ACHN (cell line): Measurements from ENCODE around the gene ZBTB9.
"Not testable (repeated sequence)": the region's sequence is repeated elsewhere in the genome, so short reads cannot be mapped to it uniquely, and the experiment has no call there.

Experiments
- DNase-seq: peaks from one replicate; pipeline ENCODE4 v3.0.0-alpha.2; 2015
- in situ Hi-C: cut with HindIII; loops from 2 replicates; pipeline ENCODE4 v1.10.0; 2017; ENCODE audit warnings: low sequenced_read_pairs, low pct_ligation_motif_present, low pct_unique_long_range_greater_than_20kb

Gene ZBTB9

GRCh38 chr6:33451606-33452005 lies 2.8 kb upstream of the ZBTB9 start:
- in situ Hi-C loops = no loop called here

GRCh38 chr6:33452496-33452895 lies 1.9 kb upstream of the ZBTB9 start:
- no peak for DNase-seq
- in situ Hi-C loops = no loop called here

More at GRCh38 chr6:33451606-33452005, 2.8 kb upstream of the ZBTB9 start:
- no peak for DNase-seq

- in situ Hi-C loops = no loop called here
- DNase-seq = no peak
Measured at GRCh38 chr6:33453393-33454008, 875 bp upstream of the ZBTB9 start.

GRCh38 chr6:33455051-33455450 lies 675 bp downstream of the ZBTB9 start:
- in situ Hi-C loops = no loop called here
- DNase-seq = no peak

- DNase-seq = no peak
- in situ Hi-C loops = no loop called here
Measured at GRCh38 chr6:33456156-33456555, 1.8 kb downstream of the ZBTB9 start.

- in situ Hi-C loops = no loop called here
Measured at GRCh38 chr6:33458676-33459075, 4.3 kb downstream of the ZBTB9 start.

GRCh38 chr6:33459226-33459625 lies 4.8 kb downstream of the ZBTB9 start:
- in situ Hi-C loops = no loop called here
- no peak for DNase-seq

More at GRCh38 chr6:33458676-33459075, 4.3 kb downstream of the ZBTB9 start:
- no peak for DNase-seq

- in situ Hi-C loops = no loop called here
- no peak for DNase-seq
Measured at GRCh38 chr6:33466075-33466735, 11.8 kb downstream of the ZBTB9 start.

- no peak for DNase-seq
- in situ Hi-C loops = no loop called here
Measured at GRCh38 chr6:33467091-33467490, 12.7 kb downstream of the ZBTB9 start.

- DNase-seq = no peak
- in situ Hi-C loops = no loop called here
Measured at GRCh38 chr6:33469661-33470060, 15.3 kb downstream of the ZBTB9 start.

GRCh38 chr6:33477864-33478263 lies 23.5 kb downstream of the ZBTB9 start:
- no peak for DNase-seq
- in situ Hi-C loops = no loop called here

- DNase-seq = no peak
- in situ Hi-C loops = no loop called here
Measured at GRCh38 chr6:33481192-33481591, 26.8 kb downstream of the ZBTB9 start.

- in situ Hi-C loops, DNase-seq: not testable (repeated sequence)
Measured at GRCh38 chr6:33482620-33483019, 28.2 kb downstream of the ZBTB9 start.

GRCh38 chr6:33483678-33484077 lies 29.3 kb downstream of the ZBTB9 start:
- in situ Hi-C loops = no loop called here
- DNase-seq = no peak

GRCh38 chr6:33484673-33485262 lies 30.4 kb downstream of the ZBTB9 start:
- in situ Hi-C loops = not testable (repeated sequence)

GRCh38 chr6:33485680-33486079 lies 31.3 kb downstream of the ZBTB9 start:
- DNase-seq, in situ Hi-C loops: not testable (repeated sequence)

More at GRCh38 chr6:33484673-33485262, 30.4 kb downstream of the ZBTB9 start:
- DNase-seq = not testable (repeated sequence)

- no peak for DNase-seq
- in situ Hi-C loops = no loop called here
Measured at GRCh38 chr6:33488339-33488738, 34.0 kb downstream of the ZBTB9 start.

GRCh38 chr6:33490198-33490597 lies 35.8 kb downstream of the ZBTB9 start:
- in situ Hi-C loops = no loop called here
- no peak for DNase-seq

- no peak for DNase-seq
- in situ Hi-C loops = no loop called here
Measured at GRCh38 chr6:33490621-33491020, 36.2 kb downstream of the ZBTB9 start.

- in situ Hi-C loops = no loop called here
- DNase-seq = no peak
Measured at GRCh38 chr6:33492093-33492492, 37.7 kb downstream of the ZBTB9 start.
